Erythroblast (primary cell): ENCODE data around the gene MSX2.

ENCODE experiments used
- DNase-seq, 2 experiments: peaks; one replicate each; lab custom pipeline; 2025; lab: John Stamatoyannopoulos, UW
- GATA1 ChIP-seq: IDR thresholded peaks from 2 replicates; pipeline ENCODE4 v1.6.1; 2011; ENCODE audit warnings: low read depth, mild to moderate bottlenecking, control low read depth, low read length, moderate library complexity
- POLR2A ChIP-seq: IDR thresholded peaks from 2 replicates; pipeline ENCODE4 v1.6.1; 2011; ENCODE audit warnings: mild to moderate bottlenecking, low read length

Gene MSX2

GRCh38 chr5:174722500-174722899, 1.9 kb upstream of the MSX2 start:
- no peak for DNase-seq
- no peak for TF ChIP-seq POLR2A
- no peak for TF ChIP-seq GATA1

GRCh38 chr5:174723315-174723978, 935 bp upstream of the MSX2 start:
- no peak for DNase-seq
- TF ChIP-seq GATA1 (no peak), POLR2A (no peak)

GRCh38 chr5:174723979-174724483, 351 bp upstream of the MSX2 start:
- DNase-seq = no peak
- TF ChIP-seq POLR2A (no peak), GATA1 (no peak)

GRCh38 chr5:174725261-174725990, 1.0 kb downstream of the MSX2 start:
- TF ChIP-seq GATA1 (no peak), POLR2A (no peak)
- no peak for DNase-seq

GRCh38 chr5:174725991-174726601, 1.7 kb downstream of the MSX2 start:
- TF ChIP-seq GATA1 (no peak), POLR2A (no peak)
- no peak for DNase-seq

GRCh38 chr5:174726916-174727793, 2.8 kb downstream of the MSX2 start:
- TF ChIP-seq POLR2A = no peak
- no peak for TF ChIP-seq GATA1
- DNase-seq = no peak

- TF ChIP-seq GATA1 = no peak
- no peak for TF ChIP-seq POLR2A
- no peak for DNase-seq
These were observed 3.7 kb downstream of the MSX2 start for GRCh38 chr5:174727794-174728680.

GRCh38 chr5:174729075-174729680, 4.8 kb downstream of the MSX2 start:
- TF ChIP-seq GATA1 (no peak), POLR2A (no peak)
- no peak for DNase-seq

GRCh38 chr5:174731214-174732035, 7.0 kb downstream of the MSX2 start:
- TF ChIP-seq GATA1 = no peak
- no peak for TF ChIP-seq POLR2A
- no peak for DNase-seq

- DNase-seq = no peak
- TF ChIP-seq POLR2A (no peak), GATA1 (no peak)
These were observed 7.9 kb downstream of the MSX2 start for GRCh38 chr5:174732036-174733020.
